ENCODE data around the gene PLA2G7. TPM values are rescaled to one million over a fixed set of nuclear protein-coding genes. Genes with fewer than 3 reads are reported as not detected.

The PLA2G7 gene
- total RNA-seq, 1 experiment from 2014 or later, result not detected

GRCh38 chr6:46661483-46661882 lies 73.7 kb downstream of the PLA2G7 start:
- H3K4me3 ChIP-seq, result no peak overlapping the region
- H3K27me3 ChIP-seq, result no peaks in the 10 kb centered on the region
- DNase-seq, result no peak
- H3K9me3 ChIP-seq, result no peaks in the 10 kb centered on the region
- no peaks in the 10 kb centered on the region for H3K36me3 ChIP-seq

DNA sequence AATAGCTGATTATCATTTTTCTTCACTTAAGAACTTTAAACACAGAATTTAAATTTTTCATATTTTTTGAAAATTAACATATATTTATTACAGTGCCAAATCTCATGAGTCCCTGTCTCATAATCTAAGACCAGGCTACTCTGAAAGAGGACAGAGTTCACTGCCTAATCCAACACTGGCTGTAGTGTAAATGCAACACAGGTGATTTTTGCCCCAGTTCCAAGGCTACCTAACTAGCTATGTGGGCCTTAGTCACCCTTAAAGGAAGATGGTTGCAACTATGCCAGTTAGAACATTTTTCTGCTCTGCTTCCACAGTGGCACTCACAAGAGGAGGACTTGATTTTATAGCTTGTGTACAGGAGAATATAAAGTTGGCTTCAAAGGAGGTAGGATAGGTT lies 77.5 kb downstream of the PLA2G7 start:
- Histone ChIP-seq H3K27me3 (no peaks in the 10 kb centered on the region), H3K36me3 (no peaks in the 10 kb centered on the region), H3K4me3 (no peak overlapping the region), H3K9me3 (no peaks in the 10 kb centered on the region)
- no peak for DNase-seq

- Histone ChIP-seq H3K36me3 (no peaks in the 10 kb centered on the region), H3K9me3 (no peaks in the 10 kb centered on the region), H3K4me3 (no peak overlapping the region), H3K27me3 (no peaks in the 10 kb centered on the region)
- DNase-seq, result no peak
Observed at GRCh38 chr6:46655803-46656202, 79.4 kb downstream of the PLA2G7 start.

Other genes with a start within 250 kb of the PLA2G7 start
- gene RCAN2, start 243.9 kb downstream of the PLA2G7 start, total RNA-seq (2014; rRNA removed; shearing (Covaris generic); ENCODE audit: low replicate concordance), result 5.5 and 7.6 TPM in 2 replicates
- 0.10 TPM in 1 of 2 replicates, not detected in the other for gene CYP39A1, start 82.6 kb downstream of the PLA2G7 start, total RNA-seq (2014; rRNA removed; shearing (Covaris generic); ENCODE audit: low replicate concordance)
- 0.32 and 15.2 TPM in 2 replicates for gene SLC25A27, start 82.4 kb downstream of the PLA2G7 start, total RNA-seq (2014; rRNA removed; shearing (Covaris generic); ENCODE audit: low replicate concordance)
- gene TDRD6, start 47.5 kb downstream of the PLA2G7 start, total RNA-seq (2014; rRNA removed; shearing (Covaris generic); ENCODE audit: low replicate concordance), result not detected in 2 replicates
- gene ANKRD66, start 11.6 kb upstream of the PLA2G7 start, total RNA-seq (2014; rRNA removed; shearing (Covaris generic); ENCODE audit: low replicate concordance), result not detected in 2 replicates
- gene MEP1A, start 58.0 kb upstream of the PLA2G7 start, total RNA-seq (2014; rRNA removed; shearing (Covaris generic); ENCODE audit: low replicate concordance), result not detected in 2 replicates
- gene ADGRF5, start 186.6 kb upstream of the PLA2G7 start, total RNA-seq (2014; rRNA removed; shearing (Covaris generic); ENCODE audit: low replicate concordance), result not detected in 2 replicates